Measurements from ENCODE around the gene MXRA8.

MXRA8 gene

DNA sequence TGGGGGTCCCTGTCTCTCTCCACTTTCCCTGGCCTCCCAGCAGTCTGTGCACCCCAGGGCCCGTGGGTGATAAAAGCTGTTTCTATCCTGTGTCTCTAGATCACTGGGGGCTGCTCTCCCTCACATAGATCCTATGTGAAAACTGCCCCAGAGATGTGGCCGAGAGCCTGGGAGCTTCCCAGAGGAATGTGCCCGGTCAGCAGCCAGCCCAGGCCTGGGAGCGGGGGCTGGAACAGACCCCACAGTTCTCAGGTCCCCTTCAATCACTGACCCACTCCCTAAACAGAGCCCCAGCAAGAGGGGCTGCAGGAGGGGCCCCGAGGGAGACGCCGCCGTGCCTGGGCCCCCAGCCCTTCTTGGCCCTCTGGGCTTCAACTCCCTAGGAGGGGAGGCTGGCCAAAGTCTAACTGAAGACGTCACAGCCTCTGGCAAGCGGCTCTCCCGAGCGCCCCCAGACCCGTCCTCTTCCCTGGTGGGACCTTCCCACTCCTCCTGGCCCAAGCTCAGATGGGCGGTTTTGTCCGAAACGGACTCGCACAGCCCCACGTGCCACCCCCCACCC, 403 bp downstream of the MXRA8 start:
- H3K4me3 ChIP-seq (replicated peaks; ENCODE audit: low read depth, low read length) = peak overlapping the region; percentile 77
- TF ChIP-seq, protein P1, sequence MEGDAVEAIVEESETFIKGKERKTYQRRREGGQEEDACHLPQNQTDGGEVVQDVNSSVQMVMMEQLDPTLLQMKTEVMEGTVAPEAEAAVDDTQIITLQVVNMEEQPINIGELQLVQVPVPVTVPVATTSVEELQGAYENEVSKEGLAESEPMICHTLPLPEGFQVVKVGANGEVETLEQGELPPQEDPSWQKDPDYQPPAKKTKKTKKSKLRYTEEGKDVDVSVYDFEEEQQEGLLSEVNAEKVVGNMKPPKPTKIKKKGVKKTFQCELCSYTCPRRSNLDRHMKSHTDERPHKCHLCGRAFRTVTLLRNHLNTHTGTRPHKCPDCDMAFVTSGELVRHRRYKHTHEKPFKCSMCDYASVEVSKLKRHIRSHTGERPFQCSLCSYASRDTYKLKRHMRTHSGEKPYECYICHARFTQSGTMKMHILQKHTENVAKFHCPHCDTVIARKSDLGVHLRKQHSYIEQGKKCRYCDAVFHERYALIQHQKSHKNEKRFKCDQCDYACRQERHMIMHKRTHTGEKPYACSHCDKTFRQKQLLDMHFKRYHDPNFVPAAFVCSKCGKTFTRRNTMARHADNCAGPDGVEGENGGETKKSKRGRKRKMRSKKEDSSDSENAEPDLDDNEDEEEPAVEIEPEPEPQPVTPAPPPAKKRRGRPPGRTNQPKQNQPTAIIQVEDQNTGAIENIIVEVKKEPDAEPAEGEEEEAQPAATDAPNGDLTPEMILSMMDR (IDR thresholded peaks at IDR 0.05; ENCODE audit: low read depth, low read length, missing control alignments) = no peak
- no peak for DNase-seq (ENCODE audit: extremely low read depth, low read depth)

- DNase-seq (ENCODE audit: extremely low read depth, low read depth) = no peak
- TF ChIP-seq, protein P1 (IDR thresholded peaks at IDR 0.05; ENCODE audit: low read depth, low read length, missing control alignments) = no peak
- H3K4me3 ChIP-seq (replicated peaks; ENCODE audit: low read depth, low read length) = peak overlapping the region; percentile 77
Observed at GRCh38 chr1:1356796-1357401, 1.5 kb downstream of the MXRA8 start.

DNA sequence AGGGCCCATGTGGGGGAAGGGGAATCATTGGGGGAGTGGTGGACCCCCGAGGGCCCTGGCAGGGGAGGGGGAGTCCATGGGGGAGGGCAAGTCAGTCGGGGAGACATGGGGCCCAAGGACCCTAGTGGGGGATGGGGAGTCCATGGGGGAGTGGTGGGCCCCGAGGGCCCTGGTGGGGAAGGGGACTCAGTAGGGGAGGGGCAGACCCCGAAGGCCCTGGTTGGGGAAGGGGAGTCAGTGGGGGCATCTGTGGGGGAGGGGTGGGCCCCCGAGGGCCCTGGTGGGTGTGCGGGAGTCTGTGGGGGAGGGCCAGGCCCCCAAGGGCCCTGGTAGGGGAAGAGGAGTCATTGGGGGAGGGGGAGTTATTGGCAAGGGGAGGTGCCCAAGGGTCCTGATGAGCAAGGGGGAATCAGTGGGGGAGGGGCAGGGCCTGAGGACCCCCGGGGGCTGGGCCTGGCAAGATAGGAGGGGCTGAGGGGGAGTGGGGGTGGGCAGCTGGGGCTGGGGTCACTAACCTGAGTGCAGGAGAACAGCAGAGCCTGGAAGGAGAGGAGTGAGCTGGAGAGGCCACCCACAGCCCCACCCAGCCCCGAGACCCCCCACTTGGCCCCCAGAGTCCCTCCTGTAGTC, 2.1 kb downstream of the MXRA8 start:
- peak overlapping the region; percentile 77 for H3K4me3 ChIP-seq (replicated peaks; ENCODE audit: low read depth, low read length)
- no peak for DNase-seq (ENCODE audit: extremely low read depth, low read depth)
- TF ChIP-seq, protein P1 (IDR thresholded peaks at IDR 0.05; ENCODE audit: low read depth, low read length, missing control alignments) = no peak

- TF ChIP-seq, protein P1 (IDR thresholded peaks at IDR 0.05; ENCODE audit: low read depth, low read length, missing control alignments) = no peak
- peak overlapping the region; percentile 25; the same call in 1 of the 2 replicates for H3K4me3 ChIP-seq (replicated peaks; ENCODE audit: low read depth, low read length)
- no peak for DNase-seq (ENCODE audit: extremely low read depth, low read depth)
Observed at GRCh38 chr1:1355416-1355815, 2.9 kb downstream of the MXRA8 start.

DNA sequence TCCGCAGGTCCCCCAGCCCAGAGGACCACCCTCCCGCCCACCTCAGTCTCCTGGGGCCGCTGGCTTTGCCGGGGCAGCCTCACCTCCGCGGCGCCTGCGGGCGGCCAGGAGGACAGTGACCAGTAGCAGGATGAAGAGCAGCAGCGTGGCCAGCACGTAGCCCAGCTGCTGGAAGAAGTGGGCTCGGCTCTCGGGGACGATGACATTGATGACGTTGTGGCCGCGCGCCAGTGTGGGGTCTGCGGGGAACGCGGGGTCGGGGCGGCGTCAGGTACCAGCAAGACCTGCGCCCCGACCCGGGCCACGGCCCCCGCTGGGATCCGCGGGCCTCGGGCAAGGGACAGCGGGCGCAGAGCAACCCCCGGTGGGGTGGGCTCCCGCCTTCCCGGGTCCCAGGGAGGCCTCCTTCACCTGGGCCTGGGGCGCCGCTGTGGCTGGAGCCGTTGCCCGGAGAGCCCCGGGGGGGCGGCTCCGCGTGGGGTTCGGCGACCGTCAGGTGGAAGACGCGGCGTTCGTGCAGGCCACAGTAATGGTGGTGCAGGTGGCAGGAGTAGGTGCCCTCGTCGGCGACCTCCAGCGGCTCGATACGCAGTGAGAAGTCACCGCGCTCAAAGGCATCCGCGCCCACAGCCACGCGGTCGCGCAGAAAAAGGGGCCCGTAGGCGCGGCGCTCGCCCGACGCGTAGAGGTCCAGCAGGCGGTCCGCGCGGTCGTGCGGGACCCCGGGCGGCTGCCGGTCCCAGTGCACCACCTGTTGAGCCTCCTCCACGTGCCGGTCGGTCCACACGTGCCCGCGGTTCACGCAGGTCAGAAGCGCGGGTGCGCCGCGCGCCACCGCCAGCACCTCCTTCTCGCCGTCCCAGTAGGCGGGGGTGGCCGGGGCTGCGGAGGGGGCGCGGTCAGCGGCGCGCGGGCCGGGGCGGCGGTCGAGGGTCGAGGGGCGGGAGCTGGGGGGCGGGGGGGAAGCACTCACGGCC, 3.8 kb downstream of the MXRA8 start:
- TF ChIP-seq, protein P1 (IDR thresholded peaks at IDR 0.05; ENCODE audit: low read depth, low read length, missing control alignments) = no peak
- no peak for DNase-seq (ENCODE audit: extremely low read depth, low read depth)
- no peak overlapping the region for H3K4me3 ChIP-seq (replicated peaks; ENCODE audit: low read depth, low read length)

DNA sequence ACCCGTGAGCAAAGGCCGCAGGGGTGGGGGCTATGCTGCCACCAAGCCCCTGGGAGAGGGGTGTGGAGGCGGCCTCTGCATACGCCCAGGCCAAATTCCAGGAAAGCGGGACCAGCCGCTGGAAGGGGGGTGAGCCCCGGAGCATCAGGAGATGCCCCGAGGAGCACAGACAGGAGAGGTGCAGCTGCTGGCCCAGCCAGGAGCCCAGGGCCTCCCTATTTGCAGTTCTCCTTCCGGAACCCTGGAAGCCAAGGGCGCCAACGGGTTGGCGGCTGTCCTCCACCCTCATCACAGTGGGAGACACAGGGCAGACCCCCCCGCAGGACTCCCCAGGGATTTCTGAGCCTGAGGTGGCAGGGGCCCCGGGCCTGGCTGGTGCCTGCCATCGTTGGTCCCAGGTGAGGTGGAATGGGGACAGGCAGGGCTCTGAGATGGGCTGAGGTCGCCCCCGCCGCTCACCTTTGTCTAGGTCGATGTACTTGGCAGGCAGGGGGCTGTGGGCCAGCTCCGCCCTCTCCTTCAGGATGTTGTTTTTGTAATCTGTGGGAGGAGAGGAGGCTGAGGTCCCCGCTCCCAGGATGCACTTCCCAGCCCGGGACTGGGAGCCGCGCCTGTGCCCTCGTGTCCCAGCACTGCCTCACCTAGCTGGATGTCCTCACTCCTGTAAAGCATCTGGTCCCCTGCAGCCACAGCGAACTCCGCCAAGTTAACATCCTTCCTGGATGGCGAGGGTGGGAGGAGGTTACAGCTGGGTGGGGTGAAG, 4.8 kb downstream of the MXRA8 start:
- DNase-seq (ENCODE audit: extremely low read depth, low read depth) = no peak
- TF ChIP-seq, protein P1 (IDR thresholded peaks at IDR 0.05; ENCODE audit: low read depth, low read length, missing control alignments) = no peak
- H3K4me3 ChIP-seq (replicated peaks; ENCODE audit: low read depth, low read length) = no peak overlapping the region

All from HFF-Myc (cell line).